Epithelial cell of esophagus (primary cell): ENCODE measurements around the gene SPEM3.

Source experiments
- DNase-seq: peaks from one replicate; pipeline ENCODE4 v3.0.0; 2010; ENCODE audit warnings: low read depth
- H3K4me3 ChIP-seq: 2 replicates; pipeline ENCODE4 v1.5.1; 2011; ENCODE audit warnings: mild to moderate bottlenecking, low read length, control low read depth
- CTCF ChIP-seq: IDR thresholded peaks from 2 replicates; pipeline ENCODE4 v1.5.1; 2011; ENCODE audit warnings: low read depth, mild to moderate bottlenecking, low read length, control low read depth, inconsistent platforms; ENCODE audit not compliant: insufficient read depth; ENCODE audit errors: missing control alignments

SPEM3 gene

DNA sequence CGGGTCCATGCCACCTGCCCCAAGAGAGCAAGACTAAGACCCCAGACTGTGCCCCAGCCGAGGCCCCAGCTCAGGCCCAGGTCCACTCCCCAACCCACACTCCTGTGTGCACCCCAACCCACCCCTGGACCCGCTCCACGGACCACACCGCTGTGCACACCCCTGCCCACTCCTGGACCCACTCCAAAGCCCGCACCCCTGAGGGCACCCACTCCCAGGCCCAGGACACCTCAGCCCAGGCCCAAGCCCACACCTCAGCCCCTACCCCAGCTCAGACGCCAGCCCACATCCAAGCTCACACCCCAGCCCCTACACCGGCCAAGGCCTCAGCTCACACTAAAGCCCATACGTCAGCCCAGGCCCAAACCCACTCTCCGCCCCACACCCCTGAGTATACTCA, 1.1 kb downstream of the SPEM3 start:
- TF ChIP-seq CTCF: no peak
- no peak overlapping the region for H3K4me3 ChIP-seq
- no peak for DNase-seq

DNA sequence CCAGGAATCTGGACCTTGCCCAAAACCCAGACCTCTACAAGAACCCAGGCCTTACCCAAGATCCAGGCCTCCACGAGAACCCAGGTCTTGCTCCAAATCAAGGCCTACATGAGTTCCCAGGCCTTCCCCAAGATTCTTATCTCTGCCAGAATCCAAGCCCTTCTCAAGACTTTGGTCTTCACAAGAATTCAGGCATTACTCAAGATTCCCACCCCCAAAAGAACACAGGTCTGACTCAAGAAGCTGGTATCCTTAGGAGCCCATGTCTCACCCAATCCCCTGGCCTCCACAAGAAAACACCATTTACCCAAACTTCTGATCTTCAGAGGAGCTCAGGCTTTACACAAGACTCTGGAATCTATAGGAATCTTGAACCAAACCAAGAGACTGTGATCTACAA, 2.6 kb downstream of the SPEM3 start:
- TF ChIP-seq CTCF: no peak
- H3K4me3 ChIP-seq: no peak overlapping the region
- DNase-seq: no peak

DNA sequence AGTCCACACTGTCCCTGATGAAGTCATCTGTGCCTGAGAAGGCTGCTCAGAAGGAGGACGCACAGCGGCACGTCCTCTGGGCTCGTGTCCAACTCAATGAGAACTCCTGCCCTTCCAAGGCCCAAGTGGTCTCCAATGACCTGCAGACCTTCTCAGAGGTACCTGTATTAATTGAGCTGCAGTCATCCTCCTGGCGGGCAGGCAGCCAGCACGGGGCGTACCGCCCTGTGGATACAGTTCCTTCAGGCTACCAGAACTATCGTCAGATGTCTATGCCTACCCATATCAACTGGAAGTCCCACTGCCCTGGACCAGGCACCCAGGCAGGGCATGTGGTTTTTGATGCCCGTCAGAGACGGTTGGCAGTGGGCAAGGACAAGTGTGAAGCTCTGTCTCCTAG, 3.6 kb downstream of the SPEM3 start:
- DNase-seq: no peak

GRCh38 chr17:7435676-7436555, 7.3 kb downstream of the SPEM3 start:
- peak overlapping the region; percentile 77 for H3K4me3 ChIP-seq
- peak; percentile 63 for DNase-seq
- no peak for TF ChIP-seq CTCF

More for the DNA sequence above, 3.6 kb downstream of the SPEM3 start:
- no peak for TF ChIP-seq CTCF
- no peak overlapping the region for H3K4me3 ChIP-seq

DNA sequence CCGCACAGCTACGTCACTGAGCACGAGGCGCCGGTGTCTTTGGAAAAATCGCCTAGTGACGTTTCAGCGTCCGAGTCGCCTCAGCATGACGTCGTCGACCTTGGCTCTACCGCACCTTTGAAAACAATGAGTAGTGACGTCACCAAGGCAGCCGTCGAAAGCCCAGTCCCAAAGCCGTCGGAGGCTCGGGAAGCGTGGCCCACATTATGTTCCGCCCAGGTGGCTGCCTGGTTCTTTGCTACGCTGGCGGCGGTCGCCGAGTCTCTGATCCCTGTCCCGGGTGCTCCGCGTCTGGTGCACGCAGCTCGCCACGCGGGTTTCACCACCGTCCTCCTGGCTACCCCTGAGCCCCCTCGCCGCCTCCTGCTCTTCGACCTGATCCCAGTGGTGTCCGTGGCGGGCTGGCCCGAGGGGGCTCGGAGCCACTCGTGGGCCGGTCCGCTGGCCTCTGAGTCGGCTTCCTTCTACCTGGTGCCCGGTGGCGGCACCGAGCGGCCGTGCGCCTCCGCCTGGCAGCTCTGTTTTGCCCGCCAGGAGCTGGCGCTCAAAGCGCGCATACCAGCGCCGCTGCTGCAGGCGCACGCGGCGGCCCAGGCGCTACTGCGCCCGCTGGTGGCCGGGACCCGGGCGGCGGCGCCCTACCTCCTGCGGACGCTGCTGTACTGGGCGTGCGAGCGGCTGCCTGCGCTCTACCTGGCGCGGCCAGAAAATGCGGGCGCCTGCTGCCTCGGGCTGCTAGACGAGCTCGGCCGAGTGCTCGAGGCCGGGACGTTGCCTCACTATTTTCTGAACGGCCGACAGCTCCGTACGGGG, 8.1 kb downstream of the SPEM3 start:
- TF ChIP-seq CTCF: peak; percentile 54
- peak; percentile 94 for DNase-seq
- peak overlapping the region; percentile 78 for H3K4me3 ChIP-seq

GRCh38 chr17:7437369-7437863, 8.8 kb downstream of the SPEM3 start:
- peak overlapping the region; percentile 78 for H3K4me3 ChIP-seq
- TF ChIP-seq CTCF: no peak
- DNase-seq: no peak
